GM10266 (cell line): ENCODE results near the gene NDEL1.

Experiments used
- DNase-seq: peaks from one replicate; pipeline ENCODE4 v3.0.0; 2012; ENCODE audit errors: extremely low spot score
- CTCF ChIP-seq: IDR thresholded peaks from 2 replicates; pipeline ENCODE4 v1.5.1; 2012; ENCODE audit warnings: mild to moderate bottlenecking, low read depth; ENCODE audit not compliant: control insufficient read depth, insufficient read depth; ENCODE audit errors: missing control alignments

Gene NDEL1

GRCh38 chr17:8488901-8489300 is 53.2 kb downstream of the NDEL1 start:
- no peak for DNase-seq

GRCh38 chr17:8489841-8490240 is 54.2 kb downstream of the NDEL1 start:
- no peak for TF ChIP-seq CTCF
- no peak for DNase-seq

More at GRCh38 chr17:8488901-8489300, 53.2 kb downstream of the NDEL1 start:
- no peak for TF ChIP-seq CTCF

- no peak for TF ChIP-seq CTCF
- no peak for DNase-seq
Measured at GRCh38 chr17:8490256-8491023, 54.8 kb downstream of the NDEL1 start.

- TF ChIP-seq CTCF: no peak
- DNase-seq: no peak
Measured at GRCh38 chr17:8492121-8492520, 56.4 kb downstream of the NDEL1 start.

- TF ChIP-seq CTCF: no peak
- DNase-seq: no peak
Measured at GRCh38 chr17:8494021-8494420, 58.3 kb downstream of the NDEL1 start.

GRCh38 chr17:8494506-8495111 is 58.9 kb downstream of the NDEL1 start:
- no peak for TF ChIP-seq CTCF
- no peak for DNase-seq

GRCh38 chr17:8496081-8496480 is 60.4 kb downstream of the NDEL1 start:
- TF ChIP-seq CTCF: no peak
- no peak for DNase-seq
